Keratinocyte (primary cell): ENCODE results near the gene KRT14. TPM values are rescaled to one million over a fixed set of nuclear protein-coding genes. Genes with fewer than 3 reads are reported as not detected.
A peak's percentile ranks its signal among the peaks of the same experiment; 100 is the strongest.

Source experiments
- DNase-seq: peaks from one replicate; pipeline ENCODE4 v3.0.0-alpha.2; 2011; ENCODE audit warnings: low read depth, missing footprints, low spot score
- FAIRE-seq: peaks from 2 replicates; lab custom pipeline; 2011; peaks lifted over from hg19 to GRCh38; lab: Jason Lieb, UNC
- H2AFZ ChIP-seq: 2 replicates; pipeline ENCODE4 v1.6.0; 2012; ENCODE audit warnings: low read length, control low read depth, inconsistent platforms; ENCODE audit not compliant: control insufficient read depth
- H3K27ac ChIP-seq: 2 replicates; pipeline ENCODE4 v1.5.1; 2011; ENCODE audit warnings: low read length; ENCODE audit not compliant: control insufficient read depth, insufficient read depth
- H3K27me3 ChIP-seq: 3 replicates; pipeline ENCODE4 v1.6.0; 2011; ENCODE audit warnings: low read length; ENCODE audit not compliant: control insufficient read depth, insufficient read depth; ENCODE audit errors: extremely low read depth
- H3K36me3 ChIP-seq, 2 experiments: 2 replicates in 1 of 2; 3 replicates in 1 of 2; pipeline ENCODE4 v1.5.1; 2011; ENCODE audit warnings: low read length in 2 of 2, mild to moderate bottlenecking in 1 of 2; ENCODE audit not compliant: control insufficient read depth in 2 of 2, insufficient read depth in 2 of 2; ENCODE audit errors: extremely low read depth in 1 of 2
- H3K4me1 ChIP-seq: 3 replicates; pipeline ENCODE4 v1.5.1; 2011; ENCODE audit warnings: low read length; ENCODE audit not compliant: control insufficient read depth, insufficient read depth; ENCODE audit errors: extremely low read depth
- H3K4me2 ChIP-seq: 3 replicates; pipeline ENCODE4 v1.6.0; 2011; ENCODE audit warnings: low read depth, low read length; ENCODE audit not compliant: control insufficient read depth, insufficient read depth; ENCODE audit errors: extremely low read depth
- H3K4me3 ChIP-seq, 3 experiments: fragments of 200-600 bp in 1 of 3; sonication (generic) in 1 of 3; 2 replicates in 2 of 3; 3 replicates in 1 of 3; pipeline ENCODE4 v1.5.1; 2011 to 2016; ENCODE audit warnings: low read length in 3 of 3, mild to moderate bottlenecking in 3 of 3, control low read depth in 2 of 3, inconsistent platforms in 1 of 3, low read depth in 1 of 3, mixed read lengths in 1 of 3, mixed run types in 1 of 3, moderate library complexity in 1 of 3; ENCODE audit not compliant: control insufficient read depth in 2 of 3, insufficient read depth in 2 of 3; ENCODE audit errors: extremely low read depth in 1 of 3
- H3K79me2 ChIP-seq: 2 replicates; pipeline ENCODE4 v1.6.0; 2012; ENCODE audit warnings: low read length; ENCODE audit not compliant: control insufficient read depth, insufficient read depth
- H3K9ac ChIP-seq: 3 replicates; pipeline ENCODE4 v1.6.0; 2011; ENCODE audit warnings: low read length; ENCODE audit not compliant: control insufficient read depth, insufficient read depth; ENCODE audit errors: extremely low read depth
- H3K9me1 ChIP-seq: 3 replicates; pipeline ENCODE4 v1.6.0; 2011; ENCODE audit warnings: low read length; ENCODE audit not compliant: control insufficient read depth, insufficient read depth; ENCODE audit errors: extremely low read depth
- H3K9me3 ChIP-seq: 2 replicates; pipeline ENCODE4 v1.5.1; 2012; ENCODE audit warnings: low read depth, low read length; ENCODE audit not compliant: control insufficient read depth
- H4K20me1 ChIP-seq: 3 replicates; pipeline ENCODE4 v1.6.0; 2011; ENCODE audit warnings: low read length; ENCODE audit not compliant: control insufficient read depth, insufficient read depth; ENCODE audit errors: extremely low read depth
- CTCF ChIP-seq, 3 experiments: IDR thresholded peaks in 1 of 3; conservative IDR thresholded peaks in 1 of 3; optimal IDR thresholded peaks in 1 of 3; 2 replicates in 2 of 3; 3 replicates in 1 of 3; pipeline versions ENCODE3 to v1.5.1; 2011; ENCODE audit warnings: low read length in 3 of 3, mild to moderate bottlenecking in 3 of 3, moderate library complexity in 2 of 3, control low read depth in 1 of 3, inconsistent platforms in 1 of 3; ENCODE audit not compliant: insufficient read depth in 2 of 3; ENCODE audit errors: extremely low read depth in 1 of 3
- EZH2 ChIP-seq: IDR thresholded peaks from one replicate; pipeline ENCODE4 v1.6.1; 2012; ENCODE audit warnings: inconsistent platforms, mild to moderate bottlenecking, low read length, moderate library complexity
- dilution Hi-C: fragments of 300-500 bp; cut with MboI; formaldehyde crosslinking; loops from one replicate; pipeline ENCODE4 v1.7.0; 2020; ENCODE audit warnings: low sequenced_read_pairs; ENCODE audit not compliant: extremely low pct_ligation_motif_present
- polyA plus RNA-seq, 5 experiments: library from polyadenylated mRNA; depleted of rRNA in 3 of 5; stranded (reverse) in 3 of 5; stranded (forward) in 1 of 5; unstranded in 1 of 5; fragments of >200 nt; gene quantifications; 1 replicate in 1 of 5; 2 replicates in 3 of 5; 3 replicates in 1 of 5; pipeline versions ENCODE4 v1.2.1 to v1.2.3, GENCODE V29; 2011 to 2012; ENCODE audit warnings: missing spikeins in 2 of 5, low read depth in 1 of 5, low replicate concordance in 1 of 5

KRT14 gene
- polyA plus RNA-seq, 1 donor (not counting 4 experiments of a cell fraction or from before 2014, with no cell fraction given) = 26,041 TPM

DNA sequence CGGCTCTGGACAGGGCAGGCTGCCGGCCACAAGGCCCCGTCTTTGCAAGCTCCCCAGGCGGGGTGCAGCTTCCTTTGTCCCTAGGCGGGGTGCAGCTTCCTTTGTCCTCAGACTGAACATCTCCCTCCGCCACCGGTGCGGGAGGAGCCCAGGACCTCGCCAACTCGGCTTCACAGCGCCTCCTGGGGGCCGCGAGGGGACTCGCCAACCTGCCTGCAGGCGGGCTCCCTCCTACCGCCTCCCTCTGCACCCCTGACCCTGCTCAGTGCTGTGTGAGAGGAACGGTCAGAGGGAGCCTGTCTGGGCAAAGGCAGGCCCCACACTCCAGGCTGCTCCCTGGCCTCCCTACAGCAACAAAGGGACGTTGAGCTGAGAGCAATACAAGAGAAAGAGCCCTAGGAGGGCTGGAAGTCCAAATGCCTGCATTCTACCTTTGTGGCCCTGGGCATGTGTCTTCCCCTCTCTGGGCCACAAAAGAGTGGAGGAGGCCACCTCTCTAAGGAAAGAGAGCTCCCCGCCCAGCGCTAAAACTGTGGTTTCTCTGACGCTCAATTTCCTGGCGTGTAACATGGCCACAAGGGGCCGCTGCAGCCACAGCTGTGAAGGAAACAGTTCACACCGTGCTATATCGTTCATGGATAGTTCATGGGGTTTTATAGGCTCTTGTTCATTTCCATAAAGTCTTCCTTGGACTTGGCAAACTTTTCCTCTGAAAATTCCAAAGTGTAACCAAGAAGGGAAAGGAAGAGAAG is 37.7 kb downstream of the KRT14 start:
- peaks cover 40% of the 10 kb centered on the region for H3K4me1 ChIP-seq
- peak overlapping the region; percentile 50 for H2AFZ ChIP-seq
- dilution Hi-C loops = no loop called here
- no peaks in the 10 kb centered on the region for H3K27me3 ChIP-seq
- H3K36me3 ChIP-seq = no peaks in the 10 kb centered on the region
- H3K9me3 ChIP-seq = no peaks in the 10 kb centered on the region
- no peaks in the 10 kb centered on the region for H3K9me1 ChIP-seq
- FAIRE-seq (peak; percentile 92), DNase-seq (no peak)
- peak overlapping the region; percentile 79 for H3K27ac ChIP-seq
- H3K4me3 ChIP-seq = peak overlapping the region in 1 of 3 experiments; percentile 38
- H3K79me2 ChIP-seq = no peaks in the 10 kb centered on the region
- H4K20me1 ChIP-seq = no peaks in the 10 kb centered on the region
- peak; percentile 86 to 95 (median 91) for TF ChIP-seq CTCF (optimal IDR thresholded peaks at IDR 0.05 in 1 of 3, IDR thresholded peaks at IDR 0.05 in 1 of 3, conservative IDR thresholded peaks at IDR 0.05 in 1 of 3; ENCODE audit: extremely low read depth in 1 of 3, insufficient read depth in 2 of 3, low read length in 3 of 3)
- no peak for TF ChIP-seq EZH2
- H3K9ac ChIP-seq = peak overlapping the region; percentile 63
- peak overlapping the region; percentile 67 for H3K4me2 ChIP-seq

GRCh38 chr17:41547921-41548843 is 38.5 kb downstream of the KRT14 start:
- DNase-seq (peak; percentile 98), FAIRE-seq (peak; percentile 97)
- dilution Hi-C loops = no loop called here
- no peaks in the 10 kb centered on the region for H3K79me2 ChIP-seq
- H3K4me2 ChIP-seq = peak overlapping the region; percentile 67
- H4K20me1 ChIP-seq = no peaks in the 10 kb centered on the region
- no peaks in the 10 kb centered on the region for H3K9me3 ChIP-seq
- H3K27me3 ChIP-seq = no peaks in the 10 kb centered on the region
- peaks cover 36% of the 10 kb centered on the region for H3K4me1 ChIP-seq
- no peak overlapping the region for H2AFZ ChIP-seq
- no peaks in the 10 kb centered on the region for H3K9me1 ChIP-seq
- peak overlapping the region; percentile 79 for H3K27ac ChIP-seq
- no peaks in the 10 kb centered on the region for H3K36me3 ChIP-seq
- peak overlapping the region in 1 of 3 experiments; percentile 5 for H3K4me3 ChIP-seq
- no peak for TF ChIP-seq CTCF (optimal IDR thresholded peaks at IDR 0.05 in 1 of 3, IDR thresholded peaks at IDR 0.05 in 1 of 3, conservative IDR thresholded peaks at IDR 0.05 in 1 of 3; ENCODE audit: extremely low read depth in 1 of 3, insufficient read depth in 2 of 3, low read length in 3 of 3)
- TF ChIP-seq EZH2 = no peak
- peak overlapping the region; percentile 63 for H3K9ac ChIP-seq
